Measurements from ENCODE around the gene CCDC61. TPM values are rescaled to one million over a fixed set of nuclear protein-coding genes. Genes with fewer than 3 reads are reported as not detected.

CCDC61 gene, protein sequence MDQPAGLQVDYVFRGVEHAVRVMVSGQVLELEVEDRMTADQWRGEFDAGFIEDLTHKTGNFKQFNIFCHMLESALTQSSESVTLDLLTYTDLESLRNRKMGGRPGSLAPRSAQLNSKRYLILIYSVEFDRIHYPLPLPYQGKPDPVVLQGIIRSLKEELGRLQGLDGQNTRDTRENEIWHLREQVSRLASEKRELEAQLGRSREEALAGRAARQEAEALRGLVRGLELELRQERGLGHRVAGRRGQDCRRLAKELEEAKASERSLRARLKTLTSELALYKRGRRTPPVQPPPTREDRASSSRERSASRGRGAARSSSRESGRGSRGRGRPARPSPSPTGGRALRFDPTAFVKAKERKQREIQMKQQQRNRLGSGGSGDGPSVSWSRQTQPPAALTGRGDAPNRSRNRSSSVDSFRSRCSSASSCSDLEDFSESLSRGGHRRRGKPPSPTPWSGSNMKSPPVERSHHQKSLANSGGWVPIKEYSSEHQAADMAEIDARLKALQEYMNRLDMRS
- 10 to 100 TPM; 29.3 to 34.4 TPM for total RNA-seq

DNA sequence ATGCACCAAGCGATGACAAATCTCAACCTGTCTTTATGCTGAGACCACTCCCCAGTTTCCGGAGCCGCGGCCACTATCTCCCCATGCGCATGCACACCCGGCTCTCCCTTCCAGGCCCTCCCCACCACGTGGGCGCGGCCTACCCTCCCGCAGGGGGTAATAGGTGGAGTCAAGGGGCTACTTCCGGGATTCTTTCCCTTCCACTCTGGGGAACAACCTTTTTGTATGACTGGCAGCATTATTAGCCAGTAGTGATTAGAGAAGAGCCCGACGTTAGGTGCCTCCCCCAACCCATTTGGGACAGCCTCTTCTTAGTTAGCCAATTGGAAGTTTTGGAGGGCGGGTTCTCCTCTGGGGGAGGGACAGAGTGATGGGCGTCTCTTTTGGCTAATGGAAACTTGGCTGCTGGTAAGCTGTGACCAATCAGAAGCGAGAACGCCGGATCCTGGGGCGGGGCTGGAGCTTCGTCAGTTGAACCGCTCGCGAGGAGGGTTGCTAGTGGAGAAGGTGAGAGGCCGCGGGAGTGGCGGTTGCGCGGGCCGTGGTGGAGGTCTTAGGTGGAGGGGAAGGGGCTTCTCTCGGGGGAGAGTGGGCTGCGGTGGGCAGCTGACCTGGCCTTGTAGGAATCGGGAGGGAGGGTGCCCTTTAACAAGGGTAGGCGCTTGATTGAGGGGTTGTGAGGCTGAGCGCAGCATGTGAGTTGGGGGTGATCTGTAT, at the start of gene CCDC61:
Gene CCDC61, plus strand, starts transcription at position 470 of the 717 bp plus-strand sequence. CDS start 7,552 bp downstream, outside the sequence.
- Mint-ChIP-seq H3K9me3 (no peaks in the 10 kb centered on the region), H3K36me3 (peaks cover 6 to 9% of the 10 kb centered on the region in 2 donors), H3K27ac (no peak within 1 kb of the TSS)
- peak; percentile 95 to 97 for DNase-seq (ENCODE audit: low spot score in 2 of 2)
- ATAC-seq = peak; percentile 96

DNA sequence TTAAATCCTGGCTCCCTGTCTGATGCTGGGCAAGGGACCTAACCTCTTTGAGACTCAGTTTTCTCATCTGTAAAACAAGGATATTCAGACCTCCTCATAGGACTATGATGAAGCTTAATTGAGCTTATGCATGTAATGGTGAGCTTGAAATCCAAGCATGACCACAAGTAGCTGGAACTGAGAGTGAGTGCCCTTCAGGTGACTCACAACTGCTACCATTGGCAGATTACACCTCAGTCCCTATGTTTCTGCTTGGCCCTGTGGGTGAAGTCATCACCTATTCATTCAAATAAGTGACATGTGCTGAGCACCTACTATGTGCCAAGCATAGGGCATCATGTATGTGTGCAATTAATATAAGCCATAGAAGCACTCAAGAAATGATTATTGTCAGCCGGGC, 47.3 kb upstream of the CCDC61 start:
- Mint-ChIP-seq H3K9me3 (peaks cover 0 to 3% of the 10 kb centered on the region in 2 donors), H3K36me3 (peaks cover 0 to under 1% of the 10 kb centered on the region in 2 donors), H3K27ac (no peak overlapping the region)
- peak in 1 of 2 donors; percentile 47 for ATAC-seq
- DNase-seq (ENCODE audit: low spot score in 2 of 2) = no peak

DNA sequence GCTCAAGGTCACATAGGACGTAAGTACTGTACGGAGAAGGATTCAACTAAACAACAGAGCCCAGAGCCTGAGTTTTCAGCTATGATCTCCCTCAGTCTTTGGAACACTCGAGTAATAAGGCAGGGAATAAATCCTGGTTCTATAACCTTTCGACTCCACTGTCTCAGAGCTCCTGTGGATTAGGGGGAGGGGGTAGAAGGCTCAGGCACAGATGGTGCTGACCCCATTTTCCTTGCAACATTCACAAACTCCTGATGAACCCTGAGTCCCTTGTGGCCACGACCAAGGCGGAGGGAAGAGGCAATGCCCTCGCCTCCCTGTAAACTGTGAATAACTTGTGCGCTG, 43.0 kb upstream of the CCDC61 start:
- Mint-ChIP-seq H3K27ac (no peak overlapping the region), H3K36me3 (peaks cover 0 to 18% of the 10 kb centered on the region in 2 donors), H3K9me3 (peaks cover 5 to 14% of the 10 kb centered on the region in 2 donors)
- ATAC-seq (peak in 1 of 2 donors; percentile 18), DNase-seq (ENCODE audit: low spot score in 2 of 2) (no peak)

DNA sequence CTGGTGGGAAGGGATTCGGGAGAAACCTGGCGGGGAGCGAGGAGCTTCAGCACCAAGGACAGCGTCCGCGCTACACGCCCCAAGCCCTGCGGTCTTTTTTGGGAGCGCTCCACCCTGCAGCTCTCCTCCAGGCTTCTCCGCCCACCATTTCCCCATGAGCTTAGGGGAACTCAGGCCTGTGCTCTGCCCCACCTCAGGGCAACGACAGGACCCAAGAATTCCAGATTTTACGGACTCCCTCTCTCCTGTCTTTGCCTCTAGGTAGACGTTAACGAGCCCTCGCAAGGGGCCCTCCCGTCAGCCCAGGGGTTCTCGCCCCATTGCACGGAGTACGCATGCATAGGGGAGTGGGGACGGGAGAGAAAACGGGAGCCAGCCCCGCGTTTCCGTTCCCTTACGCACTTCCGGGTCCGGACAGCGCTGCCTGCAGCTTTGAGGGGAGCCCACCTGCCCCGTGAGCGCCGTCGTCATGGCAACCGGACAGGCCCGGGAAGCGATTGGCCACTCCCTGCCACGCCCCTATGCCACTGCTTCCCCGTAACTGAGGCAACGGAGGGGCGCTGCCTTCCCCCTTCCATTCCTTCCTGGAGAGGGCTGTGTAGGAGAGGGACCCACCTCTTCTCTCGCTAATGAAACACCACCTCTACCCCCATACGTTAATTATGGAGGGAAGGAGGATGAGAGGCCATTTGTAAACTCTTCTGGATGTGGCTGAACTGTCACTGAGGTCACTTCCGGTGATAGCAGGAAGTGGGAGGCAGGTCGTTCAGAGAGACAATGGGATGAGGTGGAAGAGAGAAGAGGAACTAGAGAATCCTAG, 42.4 kb upstream of the CCDC61 start:
- ATAC-seq = peak; percentile 64 to 75
- DNase-seq (ENCODE audit: low spot score in 2 of 2) = peak in 1 of 2 donors; percentile 44
- Mint-ChIP-seq H3K27ac (peak overlapping the region in 1 of 2 donors; percentile 74), H3K9me3 (peaks cover 5 to 14% of the 10 kb centered on the region in 2 donors), H3K36me3 (peaks cover 0 to 18% of the 10 kb centered on the region in 2 donors)

DNA sequence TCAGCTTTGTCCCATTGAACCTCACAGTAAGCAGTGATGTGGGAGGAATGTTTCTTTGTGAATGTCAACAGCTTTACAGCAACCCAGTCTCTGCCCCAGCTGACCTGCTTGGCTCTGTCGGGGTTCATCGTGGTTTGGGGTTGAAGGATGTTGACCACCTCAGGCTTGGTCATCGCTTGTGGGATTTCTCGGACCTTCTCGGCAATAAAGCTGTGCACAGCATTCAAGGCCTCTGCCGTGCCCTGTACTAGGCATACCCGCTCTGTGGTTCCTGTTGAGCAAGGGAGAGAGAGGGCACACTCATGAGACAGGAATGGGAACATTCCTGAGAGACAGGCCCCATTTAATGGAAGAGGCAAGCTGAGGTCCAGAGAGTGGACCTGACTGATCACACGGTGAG, 41.6 kb upstream of the CCDC61 start:
- no peak for DNase-seq (ENCODE audit: low spot score in 2 of 2)
- Mint-ChIP-seq H3K9me3 (peaks cover 5 to 14% of the 10 kb centered on the region in 2 donors), H3K27ac (peak overlapping the region in 1 of 2 donors; percentile 74), H3K36me3 (peaks cover 0 to 18% of the 10 kb centered on the region in 2 donors)
- ATAC-seq = no peak

DNA sequence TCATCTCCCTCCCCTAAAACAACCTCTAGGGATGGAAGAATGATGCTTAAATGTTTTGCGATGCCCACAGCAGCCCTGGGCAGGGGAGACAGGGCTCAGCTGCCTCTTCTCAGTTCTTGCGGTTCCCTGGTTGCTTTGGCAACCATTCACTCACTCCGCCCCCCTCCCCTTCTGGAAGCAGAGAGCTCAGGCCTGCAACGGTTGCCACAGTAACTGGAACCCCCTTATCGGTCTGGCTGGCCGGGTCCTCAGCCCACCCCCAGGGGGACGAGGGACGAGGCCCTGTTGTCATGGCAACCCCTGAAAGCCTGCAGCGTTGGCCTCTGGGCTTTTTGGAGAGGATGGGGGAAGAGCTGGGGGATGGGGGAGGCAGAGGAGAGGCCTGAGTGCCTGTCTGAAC, 41.1 kb upstream of the CCDC61 start:
- ATAC-seq = no peak
- no peak overlapping the region for H3K27ac Mint-ChIP-seq
- peaks cover 5 to 14% of the 10 kb centered on the region in 2 donors for H3K9me3 Mint-ChIP-seq
- H3K36me3 Mint-ChIP-seq = peaks cover 0 to 18% of the 10 kb centered on the region in 2 donors
- DNase-seq (ENCODE audit: low spot score in 2 of 2) = no peak

DNA sequence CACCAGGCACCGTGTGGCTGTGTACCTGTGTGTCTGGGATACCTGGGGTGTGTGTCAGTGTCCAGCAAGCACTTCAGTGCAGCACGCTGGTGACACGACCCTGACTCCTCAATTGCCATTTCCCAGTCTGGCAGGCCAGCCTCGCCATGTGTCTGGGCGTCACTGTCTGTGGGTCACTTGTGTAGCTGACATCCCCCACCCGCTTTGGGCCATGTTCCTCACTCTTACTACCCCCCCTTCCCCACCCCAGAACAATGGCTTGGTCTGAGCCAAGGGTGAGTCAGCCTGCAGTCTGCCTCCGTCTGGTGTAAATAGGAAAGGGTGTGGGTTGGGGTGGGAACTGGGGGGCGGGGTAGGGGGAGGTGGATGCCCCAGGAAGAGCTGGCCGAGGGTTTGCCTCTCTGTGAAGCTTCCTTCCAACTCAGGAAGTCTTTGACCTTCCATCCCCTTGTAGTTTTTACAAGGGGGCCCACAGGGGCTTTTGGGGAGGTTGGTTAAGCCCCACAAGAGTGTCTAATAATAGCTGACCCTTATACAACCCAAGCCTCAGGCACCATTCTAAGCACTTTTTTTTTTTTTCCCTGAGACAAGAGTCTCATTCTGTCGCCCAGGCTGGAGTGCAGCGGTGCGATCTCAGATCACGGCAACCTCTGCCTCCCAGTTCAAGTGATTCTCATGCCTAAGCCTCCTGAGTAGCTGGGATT, 39.2 kb upstream of the CCDC61 start:
- Mint-ChIP-seq H3K36me3 (peaks cover 0 to 18% of the 10 kb centered on the region in 2 donors), H3K9me3 (peaks cover 5 to 14% of the 10 kb centered on the region in 2 donors), H3K27ac (no peak overlapping the region)
- ATAC-seq = no peak
- no peak for DNase-seq (ENCODE audit: low spot score in 2 of 2)

DNA sequence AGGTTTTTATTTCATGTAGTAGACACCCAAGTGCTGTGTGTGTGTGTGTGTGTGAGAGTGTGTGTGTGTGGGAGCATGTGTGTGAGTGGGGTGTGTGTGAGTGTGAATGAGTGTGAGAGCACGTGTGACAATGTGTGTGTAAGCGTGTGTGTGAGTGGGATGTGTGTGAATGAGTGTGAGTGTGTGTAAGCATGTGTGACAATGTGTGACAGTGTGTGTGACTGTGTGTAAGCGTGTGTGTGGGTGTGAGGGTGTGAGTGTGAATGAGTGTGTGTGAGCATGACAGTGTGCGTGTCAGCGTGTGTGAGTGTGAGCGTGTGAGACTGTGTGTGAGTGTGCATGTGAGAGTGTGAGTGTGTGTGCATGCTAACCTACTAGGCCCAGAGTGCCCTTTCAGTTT, 36.9 kb upstream of the CCDC61 start:
- H3K36me3 Mint-ChIP-seq = peaks cover 0 to 14% of the 10 kb centered on the region in 2 donors

DNA sequence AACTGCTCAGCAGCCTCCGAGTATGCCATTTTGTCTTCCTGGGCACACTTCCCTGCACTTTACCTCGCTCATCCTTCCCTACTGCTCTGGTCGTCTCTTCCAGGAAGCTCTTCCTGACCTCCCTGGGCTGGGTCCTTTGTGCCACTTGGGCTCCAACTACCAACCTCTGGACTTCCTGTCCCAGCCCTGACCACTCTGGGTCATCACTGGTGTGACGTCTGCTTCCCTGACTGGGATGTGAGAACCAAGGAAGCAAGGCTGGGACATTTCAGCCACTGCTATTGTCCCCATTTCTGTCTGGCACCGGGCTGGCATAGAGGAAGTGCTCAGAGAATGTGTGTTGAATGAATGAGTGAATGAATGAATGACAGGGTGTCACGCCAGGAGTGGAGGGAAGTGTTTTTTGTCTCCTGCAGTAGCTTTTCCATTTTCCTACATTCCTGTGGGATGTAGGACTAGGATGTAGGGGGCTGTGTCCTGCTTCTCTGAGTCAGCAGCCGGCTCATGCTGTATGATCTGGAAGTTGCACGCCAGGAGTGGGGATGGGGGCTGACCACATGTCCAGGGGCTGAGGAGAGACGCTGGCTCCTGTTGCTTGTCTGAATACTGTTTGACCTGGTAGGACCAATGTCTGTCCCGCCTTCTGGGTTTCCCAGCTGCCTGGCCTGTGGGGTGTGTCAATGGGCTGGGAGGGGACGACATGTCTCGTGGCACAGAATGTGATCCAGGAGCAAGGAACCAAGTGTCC, 36.3 kb upstream of the CCDC61 start:
- ATAC-seq (no peak), DNase-seq (ENCODE audit: low spot score in 2 of 2) (no peak)
- no peak overlapping the region for H3K27ac Mint-ChIP-seq
- peaks cover 0 to under 1% of the 10 kb centered on the region in 2 donors for H3K9me3 Mint-ChIP-seq
- H3K36me3 Mint-ChIP-seq = peaks cover 0 to 7% of the 10 kb centered on the region in 2 donors

More for the DNA sequence above, 36.9 kb upstream of the CCDC61 start:
- Mint-ChIP-seq H3K9me3 (peaks cover 1 to 7% of the 10 kb centered on the region in 2 donors), H3K27ac (peak overlapping the region in 1 of 2 donors; percentile 8)
- DNase-seq (ENCODE audit: low spot score in 2 of 2) (no peak), ATAC-seq (no peak)

DNA sequence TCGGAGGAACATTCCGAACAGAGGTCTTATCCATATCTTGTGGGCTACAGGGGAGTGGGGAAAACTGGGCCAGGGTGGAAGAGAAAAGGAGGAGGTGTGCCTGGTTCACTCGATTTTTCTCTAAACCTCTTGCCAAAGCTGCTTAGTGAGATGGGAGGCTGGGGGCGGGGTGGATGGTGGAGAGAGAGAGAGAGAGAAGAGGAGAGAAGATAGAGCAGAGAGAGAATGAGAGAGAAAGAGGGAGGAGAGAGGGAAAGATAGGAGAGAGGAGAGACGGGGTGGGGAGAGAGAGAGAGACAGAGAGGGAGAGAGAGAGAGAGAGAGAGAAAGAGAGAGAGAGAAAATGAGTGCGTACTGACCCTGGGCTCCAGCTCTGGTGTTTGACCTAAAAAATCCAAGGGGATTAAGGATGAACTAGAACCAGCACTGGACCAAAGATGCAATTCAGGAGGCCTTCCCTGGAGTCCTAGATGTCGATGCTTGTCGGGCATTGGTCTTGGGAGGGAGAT, 35.7 kb upstream of the CCDC61 start:
- no peak for ATAC-seq
- DNase-seq (ENCODE audit: low spot score in 2 of 2) = no peak
- Mint-ChIP-seq H3K36me3 (peaks cover 0 to 7% of the 10 kb centered on the region in 2 donors), H3K27ac (no peak overlapping the region), H3K9me3 (no peaks in the 10 kb centered on the region)

DNA sequence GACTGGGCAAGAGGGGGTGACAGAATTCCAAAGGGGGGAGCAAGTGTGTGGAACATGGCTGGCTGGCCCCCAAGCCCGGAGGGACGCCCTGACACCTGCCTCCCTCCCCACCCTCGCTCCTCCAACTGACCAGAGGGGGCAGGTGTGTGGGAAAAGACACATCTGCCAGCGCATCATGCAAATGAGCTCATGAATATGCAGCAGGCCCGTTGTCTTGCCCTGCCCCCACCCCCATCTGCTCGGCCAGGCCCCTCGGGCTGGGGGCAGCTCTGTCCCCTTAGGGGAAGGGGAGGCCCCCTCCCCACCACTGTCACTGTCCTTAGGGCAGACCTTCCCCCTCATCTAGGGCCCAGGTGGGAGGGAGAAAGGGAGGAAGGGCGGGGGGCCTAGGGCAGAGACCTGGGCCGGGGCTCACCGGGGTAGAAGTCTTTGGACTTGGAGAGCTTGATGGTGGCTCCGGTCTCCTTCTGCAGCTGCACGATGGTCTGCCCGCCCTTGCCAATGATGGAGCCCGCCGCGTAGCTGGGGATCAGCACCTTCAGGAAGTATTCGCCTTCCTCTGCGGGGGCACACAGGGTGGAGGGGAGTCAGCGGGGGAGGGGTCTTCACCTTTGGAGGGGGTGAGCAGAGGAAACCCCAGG, 34.6 kb upstream of the CCDC61 start:
- DNase-seq (ENCODE audit: low spot score in 2 of 2) (no peak), ATAC-seq (no peak)
- Mint-ChIP-seq H3K36me3 (no peaks in the 10 kb centered on the region), H3K9me3 (no peaks in the 10 kb centered on the region), H3K27ac (no peak overlapping the region)

DNA sequence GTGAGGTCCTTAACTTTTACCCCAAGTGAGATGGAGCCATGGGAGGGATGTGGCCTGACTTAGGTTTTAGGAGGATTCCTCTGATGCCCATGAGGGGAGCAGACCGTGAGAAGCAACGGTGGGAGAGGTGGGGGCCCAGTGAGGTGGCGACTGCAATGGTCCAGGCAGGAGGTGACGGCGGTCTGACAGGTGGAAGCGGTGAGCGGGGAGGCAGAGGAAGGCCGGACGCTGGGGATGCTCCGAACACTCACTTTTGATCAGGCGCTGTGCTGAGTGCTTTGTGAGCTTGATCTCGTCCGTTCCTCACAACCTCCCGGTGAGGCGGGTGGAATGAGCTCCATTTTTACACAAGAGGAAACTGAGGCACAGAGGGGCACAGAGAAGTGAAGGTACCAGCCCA, 33.2 kb upstream of the CCDC61 start:
- DNase-seq (ENCODE audit: low spot score in 2 of 2) (no peak), ATAC-seq (no peak)
- no peaks in the 10 kb centered on the region for H3K36me3 Mint-ChIP-seq
- no peaks in the 10 kb centered on the region for H3K9me3 Mint-ChIP-seq
- H3K27ac Mint-ChIP-seq = no peak overlapping the region

DNA sequence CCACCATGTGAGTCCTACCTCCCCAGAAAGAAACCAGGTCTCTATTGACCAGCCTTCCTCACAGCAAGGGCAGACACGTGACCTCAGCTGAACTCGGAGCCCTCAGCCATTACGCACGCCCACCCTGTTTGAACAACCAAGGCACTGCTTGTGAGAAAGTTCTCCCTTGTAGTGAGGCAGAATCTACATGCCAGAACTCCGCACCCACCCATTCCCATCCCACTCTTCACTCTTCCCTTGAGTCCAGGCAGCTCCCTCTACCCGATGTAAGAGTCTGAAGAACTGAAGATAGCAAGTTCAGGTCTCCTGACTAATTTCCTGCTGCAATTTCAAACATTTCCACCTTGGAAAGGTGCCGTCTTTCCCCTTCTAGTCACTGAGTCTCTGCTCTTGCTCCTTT, 28.0 kb upstream of the CCDC61 start:
- H3K36me3 Mint-ChIP-seq = no peaks in the 10 kb centered on the region
- no peaks in the 10 kb centered on the region for H3K9me3 Mint-ChIP-seq
- no peak for ATAC-seq

DNA sequence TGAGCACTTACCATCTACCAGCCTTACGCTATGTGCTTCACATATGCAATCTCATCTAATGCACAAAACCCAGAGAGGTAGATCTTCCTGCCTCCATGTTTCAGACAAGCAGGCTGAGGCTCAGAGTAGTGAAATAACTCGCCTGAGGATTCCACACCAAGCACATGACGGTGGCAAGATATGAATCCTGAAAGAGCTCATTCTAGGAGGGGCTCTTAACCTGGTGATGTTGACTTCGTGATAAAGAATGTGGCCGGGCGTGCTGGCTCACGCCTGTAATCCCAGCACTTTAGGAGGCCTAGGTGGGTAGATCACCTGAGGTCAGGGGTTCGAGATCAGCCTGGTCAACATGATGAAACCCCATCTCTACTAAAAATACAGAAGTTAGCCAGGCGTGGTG, 26.6 kb upstream of the CCDC61 start:
- no peak for DNase-seq (ENCODE audit: low spot score in 2 of 2)
- Mint-ChIP-seq H3K36me3 (no peaks in the 10 kb centered on the region), H3K9me3 (no peaks in the 10 kb centered on the region), H3K27ac (no peak overlapping the region)
- ATAC-seq = no peak

More for the DNA sequence above, 28.0 kb upstream of the CCDC61 start:
- DNase-seq (ENCODE audit: low spot score in 2 of 2) = no peak
- H3K27ac Mint-ChIP-seq = no peak overlapping the region

DNA sequence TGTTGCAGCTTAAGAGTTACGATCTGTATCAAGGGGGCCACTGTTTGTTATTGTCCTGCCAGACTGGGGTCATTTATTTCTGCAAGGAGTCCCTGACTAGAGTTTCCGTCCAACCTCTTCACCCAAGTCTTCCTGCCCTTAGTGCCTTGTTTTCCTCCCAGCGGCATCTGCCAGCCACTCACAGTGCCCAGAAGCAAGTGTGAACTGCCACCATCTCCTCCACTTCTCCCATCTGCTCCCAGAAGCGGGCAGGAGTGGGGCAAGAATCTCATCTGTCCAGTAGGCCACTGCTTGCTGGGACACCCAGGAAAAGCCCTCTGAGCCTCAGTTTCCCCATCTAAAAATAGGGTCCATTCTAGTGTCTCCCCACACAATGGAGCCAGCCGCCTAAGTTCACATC, 25.6 kb upstream of the CCDC61 start:
- Mint-ChIP-seq H3K9me3 (no peaks in the 10 kb centered on the region), H3K27ac (no peak overlapping the region), H3K36me3 (no peaks in the 10 kb centered on the region)
- no peak for ATAC-seq
- DNase-seq (ENCODE audit: low spot score in 2 of 2) = no peak

All from activated naive CD4-positive, alpha-beta T cell treated with anti-CD3 and anti-CD28 coated beads, Interleukin-2, amount 50 U/mL, for 72 hours (primary cell).